Stimulated activated CD4-positive, alpha-beta T cell treated with anti-CD3 and anti-CD28 coated beads, Interleukin-2, amount 100 ng/mL, for 24 hours (primary cell): Measurements from ENCODE around the gene DVL1.

Experiments used
- DNase-seq, 2 donors: peaks; one replicate each; pipeline ENCODE4 v3.0.0-alpha.2; 2020

The DVL1 gene

GRCh38 chr1:1309251-1310108 lies 39.7 kb downstream of the DVL1 start:
- peak in 1 of 2 donors; percentile 40 for DNase-seq

- peak in 1 of 2 donors; percentile 31 for DNase-seq
These were observed 40.4 kb downstream of the DVL1 start for GRCh38 chr1:1308756-1309250.

GRCh38 chr1:1307923-1308755 lies 41.1 kb downstream of the DVL1 start, which contains the start of the genes ACAP3 and PUSL1:
Gene ACAP3 (minus strand): TSS chr1:1307930. CDS start chr1:1307815, 115 bp downstream.
Gene PUSL1 (plus strand): TSS chr1:1308597. CDS start chr1:1308644, 47 bp downstream.
- peak; percentile 86 to 89 for DNase-seq

GRCh38 chr1:1307261-1307922 lies 41.8 kb downstream of the DVL1 start:
- DNase-seq = peak in 1 of 2 donors; percentile 28

- no peak for DNase-seq
These were observed 42.5 kb downstream of the DVL1 start for GRCh38 chr1:1306661-1307260.

- no peak for DNase-seq
These were observed 43.1 kb downstream of the DVL1 start for GRCh38 chr1:1306070-1306660.

- peak; percentile 70 to 74 for DNase-seq
These were observed 43.7 kb downstream of the DVL1 start for GRCh38 chr1:1305300-1306069.

GRCh38 chr1:1304331-1305299 lies 44.6 kb downstream of the DVL1 start:
- no peak for DNase-seq

- DNase-seq = no peak
These were observed 45.5 kb downstream of the DVL1 start for GRCh38 chr1:1303736-1304135.

GRCh38 chr1:1302951-1303509 lies 46.2 kb downstream of the DVL1 start:
- no peak for DNase-seq

- no peak for DNase-seq
These were observed 47.2 kb downstream of the DVL1 start for GRCh38 chr1:1302006-1302430.

GRCh38 chr1:1300352-1300739 lies 48.9 kb downstream of the DVL1 start:
- DNase-seq = no peak

GRCh38 chr1:1299686-1300351 lies 49.4 kb downstream of the DVL1 start:
- no peak for DNase-seq

- no peak for DNase-seq
These were observed 50.1 kb downstream of the DVL1 start for GRCh38 chr1:1298861-1299685.

GRCh38 chr1:1297802-1298424 lies 51.3 kb downstream of the DVL1 start:
- no peak for DNase-seq

- DNase-seq = no peak
These were observed 52.9 kb downstream of the DVL1 start for GRCh38 chr1:1296070-1297061.
